ENCODE results near the gene LGALS3BP. TPM values are rescaled to one million over a fixed set of nuclear protein-coding genes. Genes with fewer than 3 reads are reported as not detected.

LGALS3BP gene
- total RNA-seq, 4 donors from 2014 or later: 193 to 443 (median 390) TPM

- Histone ChIP-seq H3K9me3 (no peaks in the 10 kb centered on the region), H3K4me3 (replicated peaks in 1 of 3) (peak overlapping the region in 1 of 3 donors; percentile 3), H3K27me3 (no peaks in the 10 kb centered on the region), H3K27ac (peak overlapping the region in 2 of 3 donors; percentile 21 to 44), H3K4me1 (peaks cover 8 to 17% of the 10 kb centered on the region in 2 donors), H3K36me3 (peaks cover 8 to 10% of the 10 kb centered on the region in 2 donors)
- intact Hi-C loops (cut with DNase I): no loop called here
- no peak for DNase-seq
- TF ChIP-seq CTCF (IDR thresholded peaks at IDR 0.05) (peak in 1 of 6 experiments; percentile 27), POLR2A (IDR thresholded peaks at IDR 0.05) (no peak)
- WGBS, 2 donors: 64 to 65% methylated on average over 6 of the region's 6 CpGs
Observed at GRCh38 chr17:78986048-78986648, 6.4 kb upstream of the LGALS3BP start.

GRCh38 chr17:78985395-78985794 is 5.7 kb upstream of the LGALS3BP start:
- no peak overlapping the region for H3K27ac ChIP-seq
- H3K27me3 ChIP-seq: no peaks in the 10 kb centered on the region
- H3K4me3 ChIP-seq (replicated peaks in 1 of 3): no peak overlapping the region
- no peak for DNase-seq
- WGBS, 2 donors: 95% methylated on average over 5 of the region's 5 CpGs
- H3K4me1 ChIP-seq: peaks cover 8 to 18% of the 10 kb centered on the region in 2 donors
- TF ChIP-seq CTCF (IDR thresholded peaks at IDR 0.05) (no peak), POLR2A (IDR thresholded peaks at IDR 0.05) (no peak)
- intact Hi-C loops (cut with DNase I): no loop called here
- peaks cover 2 to 4% of the 10 kb centered on the region in 2 donors for H3K36me3 ChIP-seq
- no peaks in the 10 kb centered on the region for H3K9me3 ChIP-seq

- Histone ChIP-seq H3K4me1 (peaks cover 29 to 43% of the 10 kb centered on the region in 2 donors), H3K27ac (peak overlapping the region in 1 of 3 donors; percentile 57), H3K4me3 (replicated peaks in 1 of 3) (no peak overlapping the region), H3K9me3 (no peaks in the 10 kb centered on the region), H3K36me3 (no peaks in the 10 kb centered on the region), H3K27me3 (no peaks in the 10 kb centered on the region)
- TF ChIP-seq CTCF (IDR thresholded peaks at IDR 0.05) (no peak), POLR2A (IDR thresholded peaks at IDR 0.05) (no peak)
- 81 to 85% methylated on average over 15 to 16 of the region's 16 CpGs for WGBS, 2 donors
- no peak for DNase-seq
- intact Hi-C loops (cut with DNase I): no loop called here
Observed at GRCh38 chr17:78981010-78981888, 1.5 kb upstream of the LGALS3BP start.

GRCh38 chr17:78980624-78980972 is 875 bp upstream of the LGALS3BP start:
- peaks cover 35 to 49% of the 10 kb centered on the region in 2 donors for H3K4me1 ChIP-seq
- H3K27me3 ChIP-seq: no peaks in the 10 kb centered on the region
- H3K36me3 ChIP-seq: no peaks in the 10 kb centered on the region
- no peak for DNase-seq
- TF ChIP-seq CTCF (IDR thresholded peaks at IDR 0.05): no peak
- 48 to 60% methylated on average over 3 to 5 of the region's 8 CpGs for WGBS, 2 donors
- no peaks in the 10 kb centered on the region for H3K9me3 ChIP-seq
- intact Hi-C loops (cut with DNase I): no loop called here
- no peak overlapping the region for H3K4me3 ChIP-seq (replicated peaks in 1 of 3)
- peak overlapping the region in 1 of 3 donors; percentile 57 for H3K27ac ChIP-seq
